SK-N-SH treated with all-trans-retinoic acid at 6 μM for 48 hours (cell line): ENCODE measurements around the gene GALNT6.

ENCODE experiments used
- ARNTL ChIP-seq: fragments of 450-650 bp; formaldehyde crosslinking; IDR thresholded peaks from 2 replicates; pipeline ENCODE4 v1.5.0; 2020; ENCODE audit warnings: low read depth, mild to moderate bottlenecking, moderate library complexity, borderline replicate concordance
- BACH2 ChIP-seq: fragments of 250-450 bp; sonication (Bioruptor Pico); IDR thresholded peaks from 2 replicates; pipeline ENCODE4 v1.9.0; 2021; ENCODE audit warnings: mild to moderate bottlenecking, borderline replicate concordance
- ESRRG ChIP-seq: fragments of 250-450 bp; sonication (Bioruptor Pico); IDR thresholded peaks from 2 replicates; pipeline ENCODE4 v1.6.1; 2021; ENCODE audit warnings: mild to moderate bottlenecking
- GLIS3 ChIP-seq: fragments of 250-450 bp; sonication (Bioruptor Pico); IDR thresholded peaks from 2 replicates; pipeline ENCODE4 v1.5.0; 2020; ENCODE audit warnings: mild to moderate bottlenecking, moderate library complexity
- ISL1 ChIP-seq: fragments of 250-450 bp; sonication (Bioruptor Pico); IDR thresholded peaks from 2 replicates; pipeline ENCODE4 v2.1.2; 2022; ENCODE audit warnings: mild to moderate bottlenecking, moderate library complexity
- OSR1 ChIP-seq: fragments of 250-450 bp; sonication (Bioruptor Pico); IDR thresholded peaks from 2 replicates; pipeline ENCODE4 v1.8.0; 2022; ENCODE audit warnings: moderate library complexity, mild to moderate bottlenecking, inconsistent platforms
- PATZ1 ChIP-seq: fragments of 250-450 bp; sonication (Bioruptor Pico); IDR thresholded peaks from 2 replicates; pipeline ENCODE4 v1.8.0; 2020; ENCODE audit warnings: mild to moderate bottlenecking, moderate library complexity, borderline replicate concordance
- POU6F1 ChIP-seq: fragments of 250-450 bp; sonication (Bioruptor Pico); IDR thresholded peaks from 2 replicates; pipeline ENCODE4 v1.8.0; 2021; ENCODE audit warnings: low read depth, mild to moderate bottlenecking, moderate library complexity, borderline replicate concordance
- PPARA ChIP-seq: fragments of 250-450 bp; sonication (Bioruptor Pico); IDR thresholded peaks from 2 replicates; pipeline ENCODE4 v1.5.0; 2020; ENCODE audit warnings: mild to moderate bottlenecking, borderline replicate concordance
- RARB ChIP-seq: fragments of 250-450 bp; sonication (Bioruptor Pico); IDR thresholded peaks from 2 replicates; pipeline ENCODE4 v1.8.0; 2021; ENCODE audit warnings: mild to moderate bottlenecking, moderate library complexity
- ZFP3 ChIP-seq: fragments of 250-450 bp; sonication (Bioruptor Pico); IDR thresholded peaks from 2 replicates; pipeline ENCODE4 v1.5.0; 2020; ENCODE audit warnings: mild to moderate bottlenecking, moderate library complexity
- ZNF8 ChIP-seq: fragments of 450-650 bp; formaldehyde crosslinking; IDR thresholded peaks from 2 replicates; pipeline ENCODE4 v1.5.0; 2020; ENCODE audit warnings: mild to moderate bottlenecking, moderate library complexity
- TF ChIP-seq, protein P1 (sequence below): fragments of 250-450 bp; sonication (Bioruptor Pico); IDR thresholded peaks from 2 replicates; pipeline ENCODE4 v1.5.0; 2020; ENCODE audit warnings: mild to moderate bottlenecking, moderate library complexity
- TF ChIP-seq, protein P2 (sequence below): fragments of 250-450 bp; sonication (Bioruptor Pico); IDR thresholded peaks from 2 replicates; pipeline ENCODE4 v1.5.1; 2020; ENCODE audit warnings: low read depth, mild to moderate bottlenecking, moderate library complexity

- no peak for TF ChIP-seq ISL1 (CRISPR knock-in tag)
- TF ChIP-seq ZFP3 (CRISPR knock-in tag) = no peak
- no peak for TF ChIP-seq PPARA (CRISPR knock-in tag)
- TF ChIP-seq POU6F1 (CRISPR knock-in tag) = no peak
- TF ChIP-seq PATZ1 (CRISPR knock-in tag) = no peak
- no peak for TF ChIP-seq ZNF8 (CRISPR knock-in tag)
- TF ChIP-seq ARNTL = no peak
- no peak for TF ChIP-seq GLIS3 (CRISPR knock-in tag)
- TF ChIP-seq, protein P1, sequence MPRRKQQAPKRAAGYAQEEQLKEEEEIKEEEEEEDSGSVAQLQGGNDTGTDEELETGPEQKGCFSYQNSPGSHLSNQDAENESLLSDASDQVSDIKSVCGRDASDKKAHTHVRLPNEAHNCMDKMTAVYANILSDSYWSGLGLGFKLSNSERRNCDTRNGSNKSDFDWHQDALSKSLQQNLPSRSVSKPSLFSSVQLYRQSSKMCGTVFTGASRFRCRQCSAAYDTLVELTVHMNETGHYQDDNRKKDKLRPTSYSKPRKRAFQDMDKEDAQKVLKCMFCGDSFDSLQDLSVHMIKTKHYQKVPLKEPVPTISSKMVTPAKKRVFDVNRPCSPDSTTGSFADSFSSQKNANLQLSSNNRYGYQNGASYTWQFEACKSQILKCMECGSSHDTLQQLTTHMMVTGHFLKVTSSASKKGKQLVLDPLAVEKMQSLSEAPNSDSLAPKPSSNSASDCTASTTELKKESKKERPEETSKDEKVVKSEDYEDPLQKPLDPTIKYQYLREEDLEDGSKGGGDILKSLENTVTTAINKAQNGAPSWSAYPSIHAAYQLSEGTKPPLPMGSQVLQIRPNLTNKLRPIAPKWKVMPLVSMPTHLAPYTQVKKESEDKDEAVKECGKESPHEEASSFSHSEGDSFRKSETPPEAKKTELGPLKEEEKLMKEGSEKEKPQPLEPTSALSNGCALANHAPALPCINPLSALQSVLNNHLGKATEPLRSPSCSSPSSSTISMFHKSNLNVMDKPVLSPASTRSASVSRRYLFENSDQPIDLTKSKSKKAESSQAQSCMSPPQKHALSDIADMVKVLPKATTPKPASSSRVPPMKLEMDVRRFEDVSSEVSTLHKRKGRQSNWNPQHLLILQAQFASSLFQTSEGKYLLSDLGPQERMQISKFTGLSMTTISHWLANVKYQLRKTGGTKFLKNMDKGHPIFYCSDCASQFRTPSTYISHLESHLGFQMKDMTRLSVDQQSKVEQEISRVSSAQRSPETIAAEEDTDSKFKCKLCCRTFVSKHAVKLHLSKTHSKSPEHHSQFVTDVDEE = no peak
- TF ChIP-seq ESRRG (CRISPR knock-in tag) = no peak
- TF ChIP-seq, protein P2, sequence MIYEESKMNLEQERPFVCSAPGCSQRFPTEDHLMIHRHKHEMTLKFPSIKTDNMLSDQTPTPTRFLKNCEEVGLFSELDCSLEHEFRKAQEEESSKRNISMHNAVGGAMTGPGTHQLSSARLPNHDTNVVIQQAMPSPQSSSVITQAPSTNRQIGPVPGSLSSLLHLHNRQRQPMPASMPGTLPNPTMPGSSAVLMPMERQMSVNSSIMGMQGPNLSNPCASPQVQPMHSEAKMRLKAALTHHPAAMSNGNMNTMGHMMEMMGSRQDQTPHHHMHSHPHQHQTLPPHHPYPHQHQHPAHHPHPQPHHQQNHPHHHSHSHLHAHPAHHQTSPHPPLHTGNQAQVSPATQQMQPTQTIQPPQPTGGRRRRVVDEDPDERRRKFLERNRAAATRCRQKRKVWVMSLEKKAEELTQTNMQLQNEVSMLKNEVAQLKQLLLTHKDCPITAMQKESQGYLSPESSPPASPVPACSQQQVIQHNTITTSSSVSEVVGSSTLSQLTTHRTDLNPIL (CRISPR knock-in tag) = no peak
- no peak for TF ChIP-seq RARB
- no peak for TF ChIP-seq OSR1 (CRISPR knock-in tag)
- TF ChIP-seq BACH2 (CRISPR knock-in tag) = no peak
Observed at GRCh38 chr12:51349026-51349425, 42.2 kb downstream of the GALNT6 start.
